Measurements from ENCODE around the gene DIPK1C. TPM values are rescaled to one million over a fixed set of nuclear protein-coding genes. Genes with fewer than 3 reads are reported as not detected.

The DIPK1C gene
- total RNA-seq, 1 donor from 2014 or later, result 5.2 TPM

- H3K9me3 ChIP-seq (ENCODE audit: control insufficient read depth in 3 of 3, low read length in 3 of 3), result no peaks in the 10 kb centered on the region
- H3K27ac ChIP-seq (ENCODE audit: low read depth, low read length), result no peak overlapping the region
- H3K9ac ChIP-seq (ENCODE audit: low read depth in 1 of 3, low read length in 3 of 3), result no peak overlapping the region
- H3K4me1 ChIP-seq (ENCODE audit: control insufficient read depth in 3 of 3, insufficient read depth in 3 of 3, low read length in 3 of 3), result peaks cover 0 to 5% (median 4%) of the 10 kb centered on the region in 3 donors
- no peaks in the 10 kb centered on the region for H3K36me3 ChIP-seq (ENCODE audit: control insufficient read depth in 3 of 3, insufficient read depth in 3 of 3, low read length in 3 of 3)
- H3K27me3 ChIP-seq (ENCODE audit: control insufficient read depth in 3 of 3, insufficient read depth in 3 of 3, low read length in 3 of 3), result peaks cover 12 to 21% (median 16%) of the 10 kb centered on the region in 3 donors
- H3K4me3 ChIP-seq (ENCODE audit: low read length in 3 of 3), result no peak overlapping the region
Observed at GRCh38 chr18:74446631-74447403, 10.3 kb downstream of the DIPK1C start.

- peaks cover 12 to 16% (median 16%) of the 10 kb centered on the region in 3 donors for H3K27me3 ChIP-seq (ENCODE audit: control insufficient read depth in 3 of 3, insufficient read depth in 3 of 3, low read length in 3 of 3)
- H3K9me3 ChIP-seq (ENCODE audit: control insufficient read depth in 3 of 3, low read length in 3 of 3), result no peaks in the 10 kb centered on the region
- peaks cover 0 to 5% (median 4%) of the 10 kb centered on the region in 3 donors for H3K4me1 ChIP-seq (ENCODE audit: control insufficient read depth in 3 of 3, insufficient read depth in 3 of 3, low read length in 3 of 3)
- no peak overlapping the region for H3K9ac ChIP-seq (ENCODE audit: low read depth in 1 of 3, low read length in 3 of 3)
- no peak overlapping the region for H3K27ac ChIP-seq (ENCODE audit: low read depth, low read length)
- H3K36me3 ChIP-seq (ENCODE audit: control insufficient read depth in 3 of 3, insufficient read depth in 3 of 3, low read length in 3 of 3), result no peaks in the 10 kb centered on the region
- H3K4me3 ChIP-seq (ENCODE audit: low read length in 3 of 3), result no peak overlapping the region
Observed at GRCh38 chr18:74446178-74446577, 10.9 kb downstream of the DIPK1C start.

- Histone ChIP-seq H3K27me3 (ENCODE audit: control insufficient read depth in 3 of 3, insufficient read depth in 3 of 3, low read length in 3 of 3) (peaks cover 12 to 16% (median 15%) of the 10 kb centered on the region in 3 donors), H3K27ac (ENCODE audit: low read depth, low read length) (no peak overlapping the region), H3K9ac (ENCODE audit: low read depth in 1 of 3, low read length in 3 of 3) (no peak overlapping the region)
Observed at GRCh38 chr18:74445585-74445984, 11.5 kb downstream of the DIPK1C start.

GRCh38 chr18:74444104-74444503, 13.0 kb downstream of the DIPK1C start:
- H3K9ac ChIP-seq (ENCODE audit: low read depth in 1 of 3, low read length in 3 of 3), result no peak overlapping the region
- H3K4me3 ChIP-seq (ENCODE audit: low read length in 3 of 3), result no peak overlapping the region
- peaks cover 8 to 15% (median 13%) of the 10 kb centered on the region in 3 donors for H3K27me3 ChIP-seq (ENCODE audit: control insufficient read depth in 3 of 3, insufficient read depth in 3 of 3, low read length in 3 of 3)
- H3K9me3 ChIP-seq (ENCODE audit: control insufficient read depth in 3 of 3, low read length in 3 of 3), result no peaks in the 10 kb centered on the region
- peaks cover 0 to 5% (median 0%) of the 10 kb centered on the region in 3 donors for H3K4me1 ChIP-seq (ENCODE audit: control insufficient read depth in 3 of 3, insufficient read depth in 3 of 3, low read length in 3 of 3)
- H3K27ac ChIP-seq (ENCODE audit: low read depth, low read length), result no peak overlapping the region
- H3K36me3 ChIP-seq (ENCODE audit: control insufficient read depth in 3 of 3, insufficient read depth in 3 of 3, low read length in 3 of 3), result no peaks in the 10 kb centered on the region

More at GRCh38 chr18:74445585-74445984, 11.5 kb downstream of the DIPK1C start:
- H3K4me1 ChIP-seq (ENCODE audit: control insufficient read depth in 3 of 3, insufficient read depth in 3 of 3, low read length in 3 of 3), result peaks cover 0 to 5% (median 0%) of the 10 kb centered on the region in 3 donors
- no peaks in the 10 kb centered on the region for H3K36me3 ChIP-seq (ENCODE audit: control insufficient read depth in 3 of 3, insufficient read depth in 3 of 3, low read length in 3 of 3)
- no peaks in the 10 kb centered on the region for H3K9me3 ChIP-seq (ENCODE audit: control insufficient read depth in 3 of 3, low read length in 3 of 3)
- H3K4me3 ChIP-seq (ENCODE audit: low read length in 3 of 3), result no peak overlapping the region

- Histone ChIP-seq H3K27me3 (ENCODE audit: control insufficient read depth in 3 of 3, insufficient read depth in 3 of 3, low read length in 3 of 3) (peaks cover 4 to 10% (median 7%) of the 10 kb centered on the region in 3 donors), H3K4me3 (ENCODE audit: low read length in 3 of 3) (no peak overlapping the region), H3K9me3 (ENCODE audit: control insufficient read depth in 3 of 3, low read length in 3 of 3) (no peaks in the 10 kb centered on the region), H3K9ac (ENCODE audit: low read depth in 1 of 3, low read length in 3 of 3) (no peak overlapping the region), H3K27ac (ENCODE audit: low read depth, low read length) (no peak overlapping the region), H3K4me1 (ENCODE audit: control insufficient read depth in 3 of 3, insufficient read depth in 3 of 3, low read length in 3 of 3) (peaks cover 4 to 12% (median 7%) of the 10 kb centered on the region in 3 donors), H3K36me3 (ENCODE audit: control insufficient read depth in 3 of 3, insufficient read depth in 3 of 3, low read length in 3 of 3) (no peaks in the 10 kb centered on the region)
Observed at GRCh38 chr18:74440808-74441427, 16.2 kb downstream of the DIPK1C start.

GRCh38 chr18:74438091-74438490, 19.0 kb downstream of the DIPK1C start:
- H3K4me1 ChIP-seq (ENCODE audit: control insufficient read depth in 3 of 3, insufficient read depth in 3 of 3, low read length in 3 of 3), result peaks cover 6 to 10% (median 8%) of the 10 kb centered on the region in 3 donors
- H3K9ac ChIP-seq (ENCODE audit: low read depth in 1 of 3, low read length in 3 of 3), result no peak overlapping the region
- H3K27ac ChIP-seq (ENCODE audit: low read depth, low read length), result no peak overlapping the region
- H3K36me3 ChIP-seq (ENCODE audit: control insufficient read depth in 3 of 3, insufficient read depth in 3 of 3, low read length in 3 of 3), result no peaks in the 10 kb centered on the region
- no peaks in the 10 kb centered on the region for H3K9me3 ChIP-seq (ENCODE audit: control insufficient read depth in 3 of 3, low read length in 3 of 3)
- H3K4me3 ChIP-seq (ENCODE audit: low read length in 3 of 3), result no peak overlapping the region
- H3K27me3 ChIP-seq (ENCODE audit: control insufficient read depth in 3 of 3, insufficient read depth in 3 of 3, low read length in 3 of 3), result no peaks in the 10 kb centered on the region

GRCh38 chr18:74436158-74436769, 20.8 kb downstream of the DIPK1C start:
- no peak overlapping the region for H3K9ac ChIP-seq (ENCODE audit: low read depth in 1 of 3, low read length in 3 of 3)
- H3K27ac ChIP-seq (ENCODE audit: low read depth, low read length), result no peak overlapping the region
- no peaks in the 10 kb centered on the region for H3K27me3 ChIP-seq (ENCODE audit: control insufficient read depth in 3 of 3, insufficient read depth in 3 of 3, low read length in 3 of 3)
- H3K4me3 ChIP-seq (ENCODE audit: low read length in 3 of 3), result no peak overlapping the region
- H3K36me3 ChIP-seq (ENCODE audit: control insufficient read depth in 3 of 3, insufficient read depth in 3 of 3, low read length in 3 of 3), result no peaks in the 10 kb centered on the region
- H3K9me3 ChIP-seq (ENCODE audit: control insufficient read depth in 3 of 3, low read length in 3 of 3), result no peaks in the 10 kb centered on the region
- H3K4me1 ChIP-seq (ENCODE audit: control insufficient read depth in 3 of 3, insufficient read depth in 3 of 3, low read length in 3 of 3), result peaks cover 6 to 10% (median 8%) of the 10 kb centered on the region in 3 donors

GRCh38 chr18:74435740-74436139, 21.4 kb downstream of the DIPK1C start:
- Histone ChIP-seq H3K4me1 (ENCODE audit: control insufficient read depth in 3 of 3, insufficient read depth in 3 of 3, low read length in 3 of 3) (peaks cover 6 to 10% (median 8%) of the 10 kb centered on the region in 3 donors), H3K4me3 (ENCODE audit: low read length in 3 of 3) (no peak overlapping the region), H3K9me3 (ENCODE audit: control insufficient read depth in 3 of 3, low read length in 3 of 3) (no peaks in the 10 kb centered on the region), H3K27me3 (ENCODE audit: control insufficient read depth in 3 of 3, insufficient read depth in 3 of 3, low read length in 3 of 3) (no peaks in the 10 kb centered on the region), H3K36me3 (ENCODE audit: control insufficient read depth in 3 of 3, insufficient read depth in 3 of 3, low read length in 3 of 3) (no peaks in the 10 kb centered on the region), H3K27ac (ENCODE audit: low read depth, low read length) (no peak overlapping the region), H3K9ac (ENCODE audit: low read depth in 1 of 3, low read length in 3 of 3) (no peak overlapping the region)

- H3K27ac ChIP-seq (ENCODE audit: low read depth, low read length), result no peak overlapping the region
- no peaks in the 10 kb centered on the region for H3K36me3 ChIP-seq (ENCODE audit: control insufficient read depth in 3 of 3, insufficient read depth in 3 of 3, low read length in 3 of 3)
- H3K4me1 ChIP-seq (ENCODE audit: control insufficient read depth in 3 of 3, insufficient read depth in 3 of 3, low read length in 3 of 3), result peaks cover 6 to 10% (median 8%) of the 10 kb centered on the region in 3 donors
- no peak overlapping the region for H3K4me3 ChIP-seq (ENCODE audit: low read length in 3 of 3)
- no peaks in the 10 kb centered on the region for H3K27me3 ChIP-seq (ENCODE audit: control insufficient read depth in 3 of 3, insufficient read depth in 3 of 3, low read length in 3 of 3)
- no peaks in the 10 kb centered on the region for H3K9me3 ChIP-seq (ENCODE audit: control insufficient read depth in 3 of 3, low read length in 3 of 3)
- no peak overlapping the region for H3K9ac ChIP-seq (ENCODE audit: low read depth in 1 of 3, low read length in 3 of 3)
Observed at GRCh38 chr18:74434466-74434865, 22.6 kb downstream of the DIPK1C start.
